Skeletal muscle tissue (tissue), 4 donors: ENCODE data around the gene SLC7A11. TPM values are rescaled to one million over a fixed set of nuclear protein-coding genes. Genes with fewer than 3 reads are reported as not detected.

Experiments used
- H3K27ac ChIP-seq: one replicate; pipeline ENCODE4 v1.7.0; 2013; ENCODE audit warnings: mild to moderate bottlenecking, low read depth, low read length, inconsistent platforms
- H3K27me3 ChIP-seq, 3 donors: one replicate each; pipeline ENCODE4 v1.7.0; 2013; ENCODE audit warnings: low read length in 3 of 3; ENCODE audit not compliant: control insufficient read depth in 3 of 3, insufficient read depth in 3 of 3
- H3K36me3 ChIP-seq, 3 donors: one replicate each; pipeline ENCODE4 v1.7.0; 2013; ENCODE audit warnings: low read length in 3 of 3; ENCODE audit not compliant: control insufficient read depth in 3 of 3, insufficient read depth in 3 of 3
- H3K4me1 ChIP-seq, 3 donors: one replicate each; pipeline ENCODE4 v1.7.0; 2013; ENCODE audit warnings: low read length in 3 of 3, mild to moderate bottlenecking in 3 of 3; ENCODE audit not compliant: control insufficient read depth in 3 of 3, insufficient read depth in 3 of 3
- H3K4me3 ChIP-seq, 3 donors: one replicate each; pipeline ENCODE4 v1.7.0; 2013; ENCODE audit warnings: low read length in 3 of 3
- H3K9ac ChIP-seq, 3 donors: one replicate each; pipeline ENCODE4 v1.7.0; 2013; ENCODE audit warnings: low read length in 3 of 3, mild to moderate bottlenecking in 3 of 3, moderate library complexity in 2 of 3, low read depth in 1 of 3
- H3K9me3 ChIP-seq, 3 donors: one replicate each; pipeline ENCODE4 v1.7.0; 2013; ENCODE audit warnings: low read length in 3 of 3; ENCODE audit not compliant: control insufficient read depth in 3 of 3
- total RNA-seq: library from RNA; depleted of rRNA; stranded (reverse); fragments of >200 nt; gene quantifications from one replicate; pipeline ENCODE4 v1.2.3, GENCODE V29; 2014
- donor health status: Osteomylitis.

The SLC7A11 gene
- total RNA-seq, 1 donor from 2014 or later = 1.0 TPM

DNA sequence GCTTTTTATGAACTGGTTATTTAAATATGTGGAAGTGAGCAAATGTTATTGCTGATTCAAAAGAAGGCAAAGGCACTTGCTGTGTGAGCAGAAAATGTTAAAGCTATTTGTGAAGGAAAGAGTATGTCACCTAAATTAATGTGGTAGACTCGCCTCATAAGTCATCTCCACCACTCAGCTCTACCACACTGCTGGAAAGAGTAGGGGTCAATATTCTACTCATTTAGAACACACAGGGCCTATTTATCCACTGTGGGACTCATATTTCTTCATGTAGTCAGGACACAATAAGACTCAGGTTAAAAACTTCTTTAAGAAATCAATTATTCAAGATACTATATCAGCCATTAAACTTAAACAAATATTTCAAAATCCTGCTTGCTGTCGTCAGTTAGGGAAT lies 106.5 kb downstream of the SLC7A11 start:
- Histone ChIP-seq H3K9me3 (no peaks in the 10 kb centered on the region), H3K9ac (no peak overlapping the region), H3K4me3 (no peak overlapping the region), H3K36me3 (no peaks in the 10 kb centered on the region), H3K27me3 (no peaks in the 10 kb centered on the region), H3K4me1 (no peaks in the 10 kb centered on the region), H3K27ac (no peak overlapping the region)

DNA sequence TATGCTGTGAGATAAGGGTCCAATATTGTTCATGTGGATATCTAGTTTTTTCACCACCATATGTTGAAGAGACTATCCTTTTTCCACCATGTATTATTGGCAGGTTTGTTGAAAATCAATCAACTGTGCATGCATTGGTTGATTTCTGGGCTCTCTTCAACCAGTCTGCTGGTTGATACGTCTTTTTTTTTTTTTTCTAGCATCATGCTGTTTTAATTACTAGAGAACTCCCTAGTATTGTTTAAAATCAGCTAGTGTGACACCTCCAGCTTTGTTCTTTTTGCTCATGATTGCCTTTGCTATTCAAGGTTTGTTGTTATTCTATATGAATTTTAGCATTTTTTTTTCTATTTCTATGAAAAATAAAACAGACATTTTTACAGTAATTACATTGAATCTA lies 123.9 kb downstream of the SLC7A11 start:
- Histone ChIP-seq H3K27me3 (no peaks in the 10 kb centered on the region), H3K4me1 (no peaks in the 10 kb centered on the region), H3K27ac (no peak overlapping the region), H3K9me3 (no peaks in the 10 kb centered on the region), H3K4me3 (no peak overlapping the region), H3K9ac (no peak overlapping the region), H3K36me3 (no peaks in the 10 kb centered on the region)

GRCh38 chr4:138115053-138115452 lies 127.1 kb downstream of the SLC7A11 start:
- H3K9me3 ChIP-seq = no peaks in the 10 kb centered on the region
- no peaks in the 10 kb centered on the region for H3K36me3 ChIP-seq
- peaks cover 0 to 7% (median 3%) of the 10 kb centered on the region in 3 donors for H3K4me1 ChIP-seq
- no peak overlapping the region for H3K9ac ChIP-seq
- no peaks in the 10 kb centered on the region for H3K27me3 ChIP-seq
- H3K4me3 ChIP-seq = no peak overlapping the region
- H3K27ac ChIP-seq = no peak overlapping the region

- H3K9ac ChIP-seq = no peak overlapping the region
- H3K4me1 ChIP-seq = peaks cover 0 to 7% (median 3%) of the 10 kb centered on the region in 3 donors
- no peak overlapping the region for H3K4me3 ChIP-seq
- no peaks in the 10 kb centered on the region for H3K36me3 ChIP-seq
- H3K27me3 ChIP-seq = no peaks in the 10 kb centered on the region
- H3K9me3 ChIP-seq = no peaks in the 10 kb centered on the region
- H3K27ac ChIP-seq = no peak overlapping the region
These were observed 127.7 kb downstream of the SLC7A11 start for GRCh38 chr4:138114434-138114833.
